Caki2 (cell line): ENCODE measurements around the gene DRD1. TPM values are rescaled to one million over a fixed set of nuclear protein-coding genes. Genes with fewer than 3 reads are reported as not detected.
"Not testable (repeated sequence)": the region's sequence is repeated elsewhere in the genome, so short reads cannot be mapped to it uniquely, and the experiment has no call there.

Source experiments
- DNase-seq: peaks from one replicate; pipeline ENCODE4 v3.0.0-alpha.2; 2015; ENCODE audit warnings: low read depth
- in situ Hi-C: cut with HindIII; loops from 2 replicates; pipeline ENCODE4 v1.10.0; 2016; ENCODE audit warnings: low sequenced_read_pairs, low pct_unique_long_range_greater_than_20kb, mixed read lengths
- total RNA-seq: library from RNA; depleted of rRNA; stranded (reverse); fragments of >200 nt; shearing (Covaris generic); gene quantifications from 2 replicates; pipeline ENCODE4 v1.2.3, GENCODE V29; 2014; ENCODE audit warnings: low replicate concordance

DRD1 gene
- total RNA-seq, 1 experiment from 2014 or later: not detected

GRCh38 chr5:175446378-175446777 lies 2.4 kb upstream of the DRD1 start:
- DNase-seq, in situ Hi-C loops: not testable (repeated sequence)

GRCh38 chr5:175444905-175445456 lies 999 bp upstream of the DRD1 start:
- in situ Hi-C loops: no loop called here
- no peak for DNase-seq

- no peak for DNase-seq
- in situ Hi-C loops: no loop called here
These were observed 395 bp downstream of the DRD1 start for GRCh38 chr5:175443514-175444059.

- no peak for DNase-seq
- in situ Hi-C loops: no loop called here
These were observed 5.6 kb downstream of the DRD1 start for GRCh38 chr5:175438234-175438857.

GRCh38 chr5:175436359-175436758 lies 7.6 kb downstream of the DRD1 start:
- DNase-seq: no peak
- in situ Hi-C loops: no loop called here

- in situ Hi-C loops: no loop called here
- DNase-seq: no peak
These were observed 9.2 kb downstream of the DRD1 start for GRCh38 chr5:175434800-175435199.

- DNase-seq: no peak
- in situ Hi-C loops: no loop called here
These were observed 16.2 kb downstream of the DRD1 start for GRCh38 chr5:175427762-175428161.

GRCh38 chr5:175424594-175424993 lies 19.4 kb downstream of the DRD1 start:
- DNase-seq, in situ Hi-C loops: not testable (repeated sequence)

- in situ Hi-C loops: no loop called here
- DNase-seq: no peak
These were observed 21.9 kb downstream of the DRD1 start for GRCh38 chr5:175422058-175422457.

GRCh38 chr5:175420383-175420782 lies 23.6 kb downstream of the DRD1 start:
- DNase-seq: no peak
- in situ Hi-C loops: no loop called here

- in situ Hi-C loops: no loop called here
- no peak for DNase-seq
These were observed 25.7 kb downstream of the DRD1 start for GRCh38 chr5:175418251-175418650.

GRCh38 chr5:175417384-175417783 lies 26.6 kb downstream of the DRD1 start:
- no peak for DNase-seq
- in situ Hi-C loops: no loop called here

GRCh38 chr5:175415303-175415702 lies 28.7 kb downstream of the DRD1 start:
- in situ Hi-C loops: no loop called here
- DNase-seq: no peak

- in situ Hi-C loops: no loop called here
These were observed 33.1 kb downstream of the DRD1 start for GRCh38 chr5:175410926-175411325.

GRCh38 chr5:175406300-175406699 lies 37.7 kb downstream of the DRD1 start:
- no peak for DNase-seq
- in situ Hi-C loops: no loop called here

More at GRCh38 chr5:175410926-175411325, 33.1 kb downstream of the DRD1 start:
- no peak for DNase-seq

GRCh38 chr5:175397590-175398297 lies 46.2 kb downstream of the DRD1 start:
- in situ Hi-C loops, DNase-seq: not testable (repeated sequence)

GRCh38 chr5:175395430-175395829 lies 48.6 kb downstream of the DRD1 start:
- in situ Hi-C loops: not testable (repeated sequence)

GRCh38 chr5:175394601-175395000 lies 49.4 kb downstream of the DRD1 start:
- in situ Hi-C loops: no loop called here

More at GRCh38 chr5:175395430-175395829, 48.6 kb downstream of the DRD1 start:
- DNase-seq: not testable (repeated sequence)

GRCh38 chr5:175393897-175394296 lies 50.1 kb downstream of the DRD1 start:
- in situ Hi-C loops: no loop called here

More at GRCh38 chr5:175394601-175395000, 49.4 kb downstream of the DRD1 start:
- no peak for DNase-seq

More at GRCh38 chr5:175393897-175394296, 50.1 kb downstream of the DRD1 start:
- DNase-seq: no peak
